HFF-Myc (cell line): ENCODE measurements around the gene WBP2.

Experiments
- DNase-seq: peaks from one replicate; pipeline ENCODE4 v3.0.0-alpha.2; 2011; ENCODE audit warnings: low read depth; ENCODE audit errors: extremely low read depth
- H3K4me3 ChIP-seq: replicated peaks from 2 replicates; pipeline ENCODE4 v1.5.1; 2011; ENCODE audit warnings: low read depth, mild to moderate bottlenecking, control low read depth, low read length
- CTCF ChIP-seq: IDR thresholded peaks from 2 replicates; pipeline ENCODE4 v1.5.1; 2012; ENCODE audit warnings: mild to moderate bottlenecking, low read depth, low read length, control low read depth; ENCODE audit errors: missing control alignments

WBP2 gene

GRCh38 chr17:75828741-75829140 lies 26.4 kb downstream of the WBP2 start:
- DNase-seq, result no peak
- H3K4me3 ChIP-seq, result no peak overlapping the region
- TF ChIP-seq CTCF, result no peak

GRCh38 chr17:75828076-75828400 lies 27.1 kb downstream of the WBP2 start:
- no peak for DNase-seq
- no peak for TF ChIP-seq CTCF
- H3K4me3 ChIP-seq, result no peak overlapping the region

GRCh38 chr17:75827308-75828075 lies 27.6 kb downstream of the WBP2 start:
- no peak for DNase-seq
- H3K4me3 ChIP-seq, result no peak overlapping the region
- peak; percentile 72 for TF ChIP-seq CTCF

- H3K4me3 ChIP-seq, result no peak overlapping the region
- DNase-seq, result no peak
- TF ChIP-seq CTCF, result no peak
These were observed 28.4 kb downstream of the WBP2 start for GRCh38 chr17:75826561-75827307.

- no peak overlapping the region for H3K4me3 ChIP-seq
- TF ChIP-seq CTCF, result no peak
- DNase-seq, result no peak
These were observed 29.3 kb downstream of the WBP2 start for GRCh38 chr17:75825748-75826370.

GRCh38 chr17:75825149-75825552 lies 30.0 kb downstream of the WBP2 start:
- no peak for DNase-seq
- TF ChIP-seq CTCF, result no peak
- H3K4me3 ChIP-seq, result no peak overlapping the region
